Small intestine (tissue), 7 donors: ENCODE results near the gene ADAMTSL1. TPM values are rescaled to one million over a fixed set of nuclear protein-coding genes. Genes with fewer than 3 reads are reported as not detected.

Source experiments
- DNase-seq, 2 donors: peaks; one replicate each; pipeline versions ENCODE4 v3.0.0 to v3.0.0-alpha.2; 2013
- FAIRE-seq: peaks from 2 replicates; lab custom pipeline; 2012; peaks lifted over from hg19 to GRCh38; lab: Jason Lieb, UNC
- H3K27ac ChIP-seq, 3 donors: one replicate each; pipeline ENCODE4 v1.5.1; 2013; ENCODE audit warnings: low read length in 2 of 3, mild to moderate bottlenecking in 2 of 3, control low read depth in 1 of 3, inconsistent platforms in 1 of 3, low read depth in 1 of 3, moderate library complexity in 1 of 3
- H3K27me3 ChIP-seq, 3 donors: one replicate each; pipeline ENCODE4 v1.6.1; 2013; ENCODE audit warnings: low read length in 3 of 3, inconsistent platforms in 1 of 3; ENCODE audit not compliant: control insufficient read depth in 3 of 3, insufficient read depth in 3 of 3
- H3K36me3 ChIP-seq, 3 donors: one replicate each; pipeline ENCODE4 v1.6.1; 2013; ENCODE audit warnings: low read length in 3 of 3, inconsistent platforms in 1 of 3, low read depth in 1 of 3, mild to moderate bottlenecking in 1 of 3, moderate library complexity in 1 of 3; ENCODE audit not compliant: control insufficient read depth in 3 of 3, insufficient read depth in 2 of 3
- H3K4me1 ChIP-seq, 3 donors: one replicate each; pipeline ENCODE4 v1.6.1; 2013; ENCODE audit warnings: low read length in 2 of 3, inconsistent platforms in 1 of 3, low read depth in 1 of 3, mild to moderate bottlenecking in 1 of 3, moderate library complexity in 1 of 3; ENCODE audit not compliant: control insufficient read depth in 3 of 3, insufficient read depth in 2 of 3
- H3K4me3 ChIP-seq, 3 donors: one replicate each; pipeline ENCODE4 v1.5.1; 2013; ENCODE audit warnings: low read length in 3 of 3, control low read depth in 1 of 3, inconsistent platforms in 1 of 3, low read depth in 1 of 3, mild to moderate bottlenecking in 1 of 3, moderate library complexity in 1 of 3
- H3K9me3 ChIP-seq, 2 donors: one replicate each; pipeline ENCODE4 v1.6.1; 2013; ENCODE audit warnings: low read depth in 1 of 2, low read length in 1 of 2; ENCODE audit not compliant: control insufficient read depth in 2 of 2, insufficient read depth in 1 of 2
- WGBS, 3 donors: extraction: QIAGEN DNeasy Blood & Tissue Kit; methylation state at CpG; one replicate each; pipeline ENCODE4 v1.1.7; 2013; 5-methylcytosine and 5-hydroxymethylcytosine counted together
- polyA plus RNA-seq, 4 donors: library from polyadenylated mRNA; stranded (reverse) in 3 of 4; unstranded in 1 of 4; fragments of 200-250 nt in 3 of 4; fragments of 120-200 nt in 1 of 4; gene quantifications; one replicate each; pipeline versions ENCODE4 v1.2.1 to v1.2.3, GENCODE V29; 2013
- donor health status: healthy with polysubstance abuse.
- donor health status: control.
- donor health status: control.
- donor health status: Bipolar disorder and iron deficiency.
- donor health status: healthy.

ADAMTSL1 gene
- polyA plus RNA-seq, 4 donors = 0.97 to 1.6 TPM; not detected in 2

GRCh38 chr9:18678821-18679590 lies 205.1 kb downstream of the ADAMTSL1 start:
- H3K9me3 ChIP-seq = no peaks in the 10 kb centered on the region
- no peak for FAIRE-seq
- WGBS, 3 donors = 52 to 79% (median 73%) methylated on average over 1 of the region's 1 CpG

GRCh38 chr9:18682907-18683306 lies 209.0 kb downstream of the ADAMTSL1 start:
- FAIRE-seq (no peak), DNase-seq (peak in 1 of 2 donors; percentile 5)
- H3K4me3 ChIP-seq = no peak overlapping the region
- H3K27me3 ChIP-seq = no peaks in the 10 kb centered on the region
- WGBS, 3 donors = 20 to 70% (median 37%) methylated on average over 6 of the region's 6 CpGs
- no peaks in the 10 kb centered on the region for H3K36me3 ChIP-seq
- no peaks in the 10 kb centered on the region for H3K4me1 ChIP-seq
- H3K9me3 ChIP-seq = no peaks in the 10 kb centered on the region
- H3K27ac ChIP-seq = no peak overlapping the region

More at GRCh38 chr9:18678821-18679590, 205.1 kb downstream of the ADAMTSL1 start:
- Histone ChIP-seq H3K4me3 (no peak overlapping the region), H3K36me3 (no peaks in the 10 kb centered on the region), H3K27ac (no peak overlapping the region), H3K4me1 (no peaks in the 10 kb centered on the region), H3K27me3 (no peaks in the 10 kb centered on the region)
- no peak for DNase-seq

- Histone ChIP-seq H3K4me1 (no peaks in the 10 kb centered on the region), H3K36me3 (no peaks in the 10 kb centered on the region), H3K9me3 (no peaks in the 10 kb centered on the region), H3K27ac (no peak overlapping the region), H3K4me3 (no peak overlapping the region), H3K27me3 (no peaks in the 10 kb centered on the region)
- FAIRE-seq (no peak), DNase-seq (peak in 1 of 2 donors; percentile 7)
- 27 to 86% (median 50%) methylated on average over 12 of the region's 12 CpGs for WGBS, 3 donors
Measured at GRCh38 chr9:18683312-18683711, 209.4 kb downstream of the ADAMTSL1 start.

- H3K27me3 ChIP-seq = no peaks in the 10 kb centered on the region
- FAIRE-seq (no peak), DNase-seq (peak in 1 of 2 donors; percentile 12)
- no peaks in the 10 kb centered on the region for H3K9me3 ChIP-seq
- H3K4me3 ChIP-seq = no peak overlapping the region
- no peak overlapping the region for H3K27ac ChIP-seq
- H3K4me1 ChIP-seq = no peaks in the 10 kb centered on the region
- H3K36me3 ChIP-seq = no peaks in the 10 kb centered on the region
- 6 to 31% (median 20%) methylated on average over 1 of the region's 1 CpG for WGBS, 3 donors
Measured at GRCh38 chr9:18683851-18684250, 209.9 kb downstream of the ADAMTSL1 start.

GRCh38 chr9:18684593-18685317 lies 210.8 kb downstream of the ADAMTSL1 start:
- Histone ChIP-seq H3K27ac (no peak overlapping the region), H3K4me3 (no peak overlapping the region), H3K27me3 (no peaks in the 10 kb centered on the region), H3K36me3 (no peaks in the 10 kb centered on the region), H3K4me1 (no peaks in the 10 kb centered on the region), H3K9me3 (no peaks in the 10 kb centered on the region)
- no peak for FAIRE-seq
- peak in 1 of 2 donors; percentile 15 for DNase-seq
- WGBS, 3 donors = 37 to 63% (median 56%) methylated on average over 5 of the region's 5 CpGs

GRCh38 chr9:18688581-18689565 lies 214.9 kb downstream of the ADAMTSL1 start:
- WGBS, 3 donors = 76 to 81% (median 76%) methylated on average over 6 of the region's 6 CpGs
- H3K4me1 ChIP-seq = no peaks in the 10 kb centered on the region
- no peaks in the 10 kb centered on the region for H3K27me3 ChIP-seq
- no peak overlapping the region for H3K27ac ChIP-seq
- H3K4me3 ChIP-seq = no peak overlapping the region
- DNase-seq = no peak
- FAIRE-seq = no peak
- no peaks in the 10 kb centered on the region for H3K9me3 ChIP-seq
- no peaks in the 10 kb centered on the region for H3K36me3 ChIP-seq

- FAIRE-seq (no peak), DNase-seq (no peak)
- Histone ChIP-seq H3K4me1 (no peaks in the 10 kb centered on the region), H3K27ac (no peak overlapping the region), H3K4me3 (no peak overlapping the region), H3K27me3 (no peaks in the 10 kb centered on the region), H3K9me3 (peaks cover 2 to 7% of the 10 kb centered on the region in 2 donors), H3K36me3 (no peaks in the 10 kb centered on the region)
Measured at GRCh38 chr9:18689921-18690320, 216.0 kb downstream of the ADAMTSL1 start.

- WGBS, 3 donors = 64 to 83% (median 79%) methylated on average over 5 of the region's 5 CpGs
- DNase-seq (no peak), FAIRE-seq (no peak)
- Histone ChIP-seq H3K36me3 (no peaks in the 10 kb centered on the region), H3K4me3 (no peak overlapping the region), H3K4me1 (no peaks in the 10 kb centered on the region), H3K27me3 (no peaks in the 10 kb centered on the region), H3K9me3 (peaks cover 2 to 19% of the 10 kb centered on the region in 2 donors), H3K27ac (no peak overlapping the region)
Measured at GRCh38 chr9:18692268-18692667, 218.3 kb downstream of the ADAMTSL1 start.
